Measurements from ENCODE around the gene CDKN2A.

Gene CDKN2A

GRCh38 chr9:21988056-21988990 lies 5.9 kb downstream of the CDKN2A start:
- DNase-seq (ENCODE audit: insufficient read length, low spot score) (no peak), FAIRE-seq (no peak)
- no peak for TF ChIP-seq CTCF (IDR thresholded peaks at IDR 0.05; ENCODE audit: insufficient read depth, missing control alignments)

- no peak for TF ChIP-seq CTCF (IDR thresholded peaks at IDR 0.05; ENCODE audit: insufficient read depth, missing control alignments)
- no peak for FAIRE-seq
- DNase-seq (ENCODE audit: insufficient read length, low spot score): no peak
Observed at GRCh38 chr9:21985964-21986667, 8.1 kb downstream of the CDKN2A start.

- TF ChIP-seq CTCF (IDR thresholded peaks at IDR 0.05; ENCODE audit: insufficient read depth, missing control alignments): no peak
Observed at GRCh38 chr9:21984101-21984500, 10.1 kb downstream of the CDKN2A start.

GRCh38 chr9:21983561-21983935 lies 10.6 kb downstream of the CDKN2A start:
- no peak for FAIRE-seq
- no peak for DNase-seq (ENCODE audit: insufficient read length, low spot score)
- no peak for TF ChIP-seq CTCF (IDR thresholded peaks at IDR 0.05; ENCODE audit: insufficient read depth, missing control alignments)

More at GRCh38 chr9:21984101-21984500, 10.1 kb downstream of the CDKN2A start:
- DNase-seq (ENCODE audit: insufficient read length, low spot score): no peak
- FAIRE-seq: no peak

GRCh38 chr9:21982861-21983560 lies 11.2 kb downstream of the CDKN2A start:
- TF ChIP-seq CTCF (IDR thresholded peaks at IDR 0.05; ENCODE audit: insufficient read depth, missing control alignments): no peak
- FAIRE-seq: no peak

GRCh38 chr9:21982391-21982790 lies 11.8 kb downstream of the CDKN2A start:
- FAIRE-seq: no peak
- no peak for DNase-seq (ENCODE audit: insufficient read length, low spot score)
- TF ChIP-seq CTCF (IDR thresholded peaks at IDR 0.05; ENCODE audit: insufficient read depth, missing control alignments): no peak

More at GRCh38 chr9:21982861-21983560, 11.2 kb downstream of the CDKN2A start:
- DNase-seq (ENCODE audit: insufficient read length, low spot score): no peak

Measured in D721Med (cell line).